ES-I3 (cell line): Measurements from ENCODE around the gene MYH7B.

Experiments
- H3K36me3 ChIP-seq: 2 replicates; pipeline ENCODE4 v1.6.1; 2013; ENCODE audit warnings: mild to moderate bottlenecking, low read length, control low read depth, moderate library complexity; ENCODE audit not compliant: insufficient read depth
- H3K4me1 ChIP-seq: 2 replicates; pipeline ENCODE4 v1.6.1; 2013; ENCODE audit warnings: mild to moderate bottlenecking, control low read depth, low read length; ENCODE audit not compliant: insufficient read depth
- H3K9ac ChIP-seq: 2 replicates; pipeline ENCODE4 v1.6.1; 2013; ENCODE audit warnings: low read depth, mild to moderate bottlenecking, low read length, moderate library complexity
- H3K9me3 ChIP-seq: 2 replicates; pipeline ENCODE4 v1.6.1; 2013; ENCODE audit warnings: mild to moderate bottlenecking, low read length, moderate library complexity; ENCODE audit not compliant: control insufficient read depth, insufficient read depth

MYH7B gene

GRCh38 chr20:34927736-34928135, 27.9 kb upstream of the MYH7B start:
- Histone ChIP-seq H3K36me3 (no peaks in the 10 kb centered on the region; the same call in 1 of the 2 replicates), H3K9ac (no peak overlapping the region), H3K9me3 (0 out of 2 replicates have a peak, but pooled peaks cover 2% of the 10 kb centered on the region), H3K4me1 (peaks cover 3% of the 10 kb centered on the region; the same call in 1 of the 2 replicates)

DNA sequence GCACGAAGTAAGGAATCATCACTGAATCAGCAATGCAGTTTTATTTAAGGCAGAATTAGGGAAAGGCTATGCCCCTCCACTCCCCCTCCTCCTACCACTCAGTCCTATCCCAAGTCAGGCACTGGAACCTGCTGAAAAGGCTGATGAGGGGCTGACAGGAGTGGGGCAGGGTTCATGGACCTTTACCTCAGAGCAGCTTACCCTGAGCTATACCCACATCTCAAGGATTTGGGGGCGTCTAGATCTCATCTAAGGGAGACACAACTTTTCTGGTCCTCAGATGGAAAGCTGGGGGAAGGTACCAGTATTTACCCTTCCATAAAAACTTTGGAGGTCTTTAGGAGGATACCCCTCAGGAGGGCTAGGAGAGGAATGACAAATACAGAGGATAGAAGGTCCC, 27.3 kb upstream of the MYH7B start:
- Histone ChIP-seq H3K9me3 (0 out of 2 replicates have a peak, but pooled peaks cover 2% of the 10 kb centered on the region), H3K4me1 (peaks cover 3% of the 10 kb centered on the region; the same call in 1 of the 2 replicates), H3K36me3 (no peaks in the 10 kb centered on the region; the same call in 1 of the 2 replicates), H3K9ac (no peak overlapping the region)

- H3K9ac ChIP-seq = no peak overlapping the region
- H3K4me1 ChIP-seq = peaks cover 3% of the 10 kb centered on the region; the same call in 1 of the 2 replicates
- H3K9me3 ChIP-seq = no peaks in the 10 kb centered on the region
- peaks cover 2% of the 10 kb centered on the region; the same call in 1 of the 2 replicates for H3K36me3 ChIP-seq
These were observed 23.9 kb upstream of the MYH7B start for GRCh38 chr20:34931771-34932170.

DNA sequence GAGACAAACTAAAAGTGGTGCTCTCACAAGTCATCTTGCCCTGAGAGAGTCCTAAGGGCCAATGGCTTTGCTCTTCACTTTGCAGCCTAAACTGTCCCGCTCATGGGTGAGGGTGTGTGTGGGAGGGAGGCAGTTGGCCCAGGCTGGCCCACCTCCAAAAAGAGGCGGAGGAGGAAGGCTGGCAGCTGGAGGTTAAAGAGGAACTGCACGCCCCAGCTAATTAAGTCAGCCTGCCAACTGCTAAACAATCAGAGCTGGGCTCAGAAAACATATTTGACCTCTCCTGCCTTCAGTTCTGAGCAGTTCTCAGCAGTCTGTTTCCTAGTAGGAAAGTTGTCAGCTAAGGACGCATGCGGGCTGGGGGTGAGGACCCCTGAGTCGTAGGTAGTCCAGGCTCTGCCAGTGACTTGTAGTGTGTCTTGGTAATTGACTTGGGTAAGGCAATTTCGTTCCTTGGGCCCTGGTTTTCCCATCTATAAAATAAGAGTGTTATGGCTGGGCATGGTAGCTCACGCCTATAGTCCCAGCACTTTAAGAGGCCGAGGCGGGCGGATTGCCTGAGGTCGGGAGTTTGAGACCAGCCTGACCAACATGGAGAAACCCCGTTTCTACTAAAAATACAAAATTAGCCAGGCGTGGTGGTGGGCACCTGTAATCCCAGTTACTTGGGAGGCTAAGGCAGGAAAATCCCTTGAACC, 17.1 kb upstream of the MYH7B start:
- no peaks in the 10 kb centered on the region for H3K4me1 ChIP-seq
- H3K9ac ChIP-seq = no peak overlapping the region
- no peaks in the 10 kb centered on the region for H3K9me3 ChIP-seq
- peaks cover 15% of the 10 kb centered on the region for H3K36me3 ChIP-seq

GRCh38 chr20:34940081-34940481, 15.6 kb upstream of the MYH7B start:
- no peak overlapping the region for H3K9ac ChIP-seq
- peaks cover 13% of the 10 kb centered on the region for H3K36me3 ChIP-seq
- H3K9me3 ChIP-seq = no peaks in the 10 kb centered on the region
- no peaks in the 10 kb centered on the region for H3K4me1 ChIP-seq

DNA sequence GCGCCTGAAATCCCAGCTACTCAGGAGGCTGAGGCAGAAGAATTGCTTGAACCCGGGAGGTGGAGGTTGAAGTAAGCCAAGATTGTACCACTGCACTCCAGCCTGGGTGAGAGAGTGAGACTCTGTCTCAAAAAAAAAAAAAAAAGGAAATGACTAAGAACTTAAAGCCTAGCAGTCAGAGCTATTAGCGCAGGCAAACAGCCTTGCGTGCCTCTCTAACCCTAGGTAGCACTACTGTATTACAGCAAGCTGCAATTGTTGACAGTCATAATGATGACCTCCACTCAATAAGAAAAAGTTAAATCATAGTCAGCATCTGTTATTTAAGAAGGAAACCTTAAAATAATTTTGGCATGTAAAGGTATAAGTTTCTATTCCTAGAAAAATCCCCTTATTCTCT, 14.4 kb upstream of the MYH7B start:
- no peaks in the 10 kb centered on the region for H3K4me1 ChIP-seq
- no peak overlapping the region for H3K9ac ChIP-seq
- H3K9me3 ChIP-seq = no peaks in the 10 kb centered on the region
- peaks cover 15% of the 10 kb centered on the region for H3K36me3 ChIP-seq

DNA sequence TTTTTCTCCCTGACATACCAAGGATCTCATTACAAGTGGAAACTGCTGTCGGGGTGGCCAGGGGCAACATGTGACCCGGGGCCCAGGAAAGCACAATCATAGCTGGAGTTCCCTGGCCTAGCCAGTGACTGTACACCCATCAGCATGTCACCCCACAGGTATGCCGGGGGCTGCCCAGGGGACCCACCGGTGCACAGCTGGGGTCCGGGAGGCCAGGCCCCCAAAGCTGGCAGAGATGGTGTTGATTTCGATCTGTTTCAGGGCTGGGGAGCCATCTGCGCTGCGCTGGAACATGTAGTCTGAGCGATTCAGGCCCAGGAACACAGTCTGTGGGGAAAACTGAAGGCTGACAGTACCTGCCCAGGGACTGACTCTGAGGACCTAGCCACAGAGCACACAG, 13.4 kb upstream of the MYH7B start:
- Histone ChIP-seq H3K36me3 (peaks cover 15% of the 10 kb centered on the region), H3K9ac (no peak overlapping the region), H3K4me1 (no peaks in the 10 kb centered on the region), H3K9me3 (no peaks in the 10 kb centered on the region)

DNA sequence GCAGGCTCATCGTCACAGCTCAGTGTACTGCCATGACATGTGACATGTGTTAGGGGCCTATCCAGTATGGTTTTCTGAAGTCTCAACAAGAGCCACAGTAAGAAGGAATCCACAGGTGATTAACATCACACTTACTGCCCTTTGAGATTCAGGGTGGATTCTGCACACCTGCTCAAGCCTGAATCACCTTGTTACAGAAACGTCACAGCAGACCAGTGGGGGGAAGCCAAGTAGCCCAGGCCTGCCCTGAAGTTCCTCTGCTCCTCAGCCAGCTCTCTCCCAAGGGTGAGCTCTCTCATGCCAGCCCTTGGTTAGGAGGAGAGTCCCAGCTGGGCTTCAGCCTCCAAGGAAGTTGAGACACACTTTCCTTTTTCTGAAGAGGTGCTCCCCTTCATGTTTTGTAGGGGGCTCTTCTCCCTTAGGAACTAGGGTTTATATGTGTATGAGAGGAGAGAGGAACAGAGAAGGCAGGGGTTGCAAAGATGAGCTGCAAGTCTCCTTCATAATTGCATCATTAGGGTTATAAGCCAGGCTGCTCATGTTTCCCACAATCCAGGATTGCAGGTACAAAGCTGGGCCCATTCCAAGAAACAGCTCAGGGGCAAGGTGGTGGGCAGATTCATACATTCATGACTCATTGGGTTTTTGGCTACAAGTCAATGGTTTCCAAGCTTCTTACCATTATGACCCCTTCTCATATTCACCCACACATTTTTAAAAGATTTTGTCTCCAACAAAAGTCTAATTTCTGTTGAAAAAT, 11.7 kb upstream of the MYH7B start:
- Histone ChIP-seq H3K9me3 (no peaks in the 10 kb centered on the region), H3K4me1 (no peaks in the 10 kb centered on the region), H3K9ac (no peak overlapping the region), H3K36me3 (peaks cover 11% of the 10 kb centered on the region; the same call in 1 of the 2 replicates)

- Histone ChIP-seq H3K36me3 (peaks cover 12% of the 10 kb centered on the region; the same call in 1 of the 2 replicates), H3K9me3 (no peaks in the 10 kb centered on the region), H3K9ac (no peak overlapping the region), H3K4me1 (no peaks in the 10 kb centered on the region)
These were observed 10.2 kb upstream of the MYH7B start for GRCh38 chr20:34945315-34946077.

DNA sequence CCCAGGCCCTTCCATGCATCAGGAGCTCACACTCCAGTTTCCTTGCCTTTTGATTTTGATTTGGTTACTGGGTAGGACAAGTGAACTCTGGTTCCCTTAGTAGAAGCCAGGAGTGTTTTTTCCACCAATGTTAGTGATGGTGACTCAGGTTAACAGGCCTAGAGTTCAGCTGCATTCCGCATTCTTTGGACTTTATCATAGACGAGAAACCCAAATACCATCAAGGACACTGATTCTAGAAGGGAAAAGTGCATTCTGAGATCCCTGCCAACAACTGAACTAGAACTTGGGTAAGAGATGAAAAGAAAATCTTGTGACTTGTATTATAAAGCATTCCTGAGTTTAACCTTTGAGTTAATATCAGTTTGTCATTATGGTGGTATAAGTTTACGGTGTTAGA, 9.0 kb upstream of the MYH7B start:
- H3K4me1 ChIP-seq = no peaks in the 10 kb centered on the region
- no peaks in the 10 kb centered on the region for H3K9me3 ChIP-seq
- peaks cover 9% of the 10 kb centered on the region; the same call in 1 of the 2 replicates for H3K36me3 ChIP-seq
- no peak overlapping the region for H3K9ac ChIP-seq

DNA sequence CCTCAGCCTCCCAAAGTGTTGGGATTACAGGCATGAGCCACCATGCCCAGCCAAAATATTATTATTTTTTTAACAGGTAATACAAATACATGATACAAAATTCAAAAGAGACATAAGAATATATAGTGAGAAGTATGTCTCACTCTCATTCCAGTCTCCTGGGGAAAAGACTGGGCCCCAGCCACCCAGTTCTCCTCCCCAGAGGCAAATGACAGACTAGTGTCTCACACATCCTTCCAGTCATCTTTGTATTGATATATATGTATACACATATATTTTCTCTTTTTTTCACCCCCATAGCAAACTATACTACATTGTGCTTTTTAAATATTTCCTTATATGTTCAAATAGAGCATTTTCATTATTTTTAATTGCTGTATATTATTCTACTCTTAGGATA, 8.3 kb upstream of the MYH7B start:
- 0 out of 2 replicates have a peak, but pooled peaks cover under 1% of the 10 kb centered on the region for H3K4me1 ChIP-seq
- no peaks in the 10 kb centered on the region for H3K9me3 ChIP-seq
- peaks cover 6% of the 10 kb centered on the region; the same call in 1 of the 2 replicates for H3K36me3 ChIP-seq
- no peak overlapping the region for H3K9ac ChIP-seq

- Histone ChIP-seq H3K36me3 (peaks cover 6% of the 10 kb centered on the region; the same call in 1 of the 2 replicates), H3K9me3 (no peaks in the 10 kb centered on the region), H3K4me1 (peaks cover 7% of the 10 kb centered on the region), H3K9ac (no peak overlapping the region)
These were observed 7.6 kb upstream of the MYH7B start for GRCh38 chr20:34948030-34948429.

DNA sequence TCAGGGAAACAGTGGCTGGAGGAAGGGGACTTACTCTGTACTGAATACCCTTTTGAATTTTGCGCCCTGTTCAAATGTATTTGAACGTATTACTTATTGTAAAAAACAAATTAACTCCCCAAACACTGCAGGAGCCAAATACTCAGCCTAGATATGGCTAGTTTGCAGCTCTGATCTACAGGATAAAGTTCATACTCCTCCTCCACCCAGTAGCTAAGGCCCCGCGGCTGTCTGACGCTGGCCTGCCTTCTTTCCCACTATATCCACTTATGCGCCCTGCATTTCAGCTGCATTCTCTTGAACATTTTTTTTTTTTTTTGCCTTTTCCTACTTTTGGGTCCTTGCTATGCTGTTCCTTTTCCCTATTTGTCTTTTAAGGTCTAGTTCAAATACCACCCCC, 6.5 kb upstream of the MYH7B start:
- Histone ChIP-seq H3K36me3 (peaks cover 6% of the 10 kb centered on the region; the same call in 1 of the 2 replicates), H3K9me3 (no peaks in the 10 kb centered on the region), H3K9ac (no peak overlapping the region), H3K4me1 (peaks cover 11% of the 10 kb centered on the region)

DNA sequence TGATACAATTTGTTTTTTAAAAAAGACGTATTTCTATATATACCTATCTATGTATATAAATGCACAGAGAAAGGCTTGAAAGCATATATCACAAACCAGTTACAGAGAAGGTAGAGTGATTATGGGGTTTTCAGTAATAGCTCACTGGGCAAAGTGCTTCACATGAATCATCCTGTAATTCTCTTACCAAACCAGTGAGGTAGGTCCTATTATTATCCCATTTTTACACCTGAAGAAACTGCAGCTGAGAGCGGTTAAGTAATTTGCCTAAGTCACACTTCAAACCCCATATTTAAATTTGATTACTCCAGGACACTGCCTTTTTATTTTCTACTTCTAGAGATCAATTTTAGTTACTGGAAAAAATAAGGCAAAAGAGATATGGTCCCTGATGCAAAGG, 4.4 kb upstream of the MYH7B start:
- Histone ChIP-seq H3K36me3 (peaks cover 4% of the 10 kb centered on the region; the same call in 1 of the 2 replicates), H3K9ac (no peak overlapping the region), H3K9me3 (no peaks in the 10 kb centered on the region), H3K4me1 (peaks cover 17% of the 10 kb centered on the region)
